ENCODE results near the gene RNU6-9. TPM values are rescaled to one million over a fixed set of nuclear protein-coding genes. Genes with fewer than 3 reads are reported as not detected.

Gene RNU6-9
- total RNA-seq, 4 donors from 2014 or later = not detected

GRCh38 chr19:927351-927779 lies 34.1 kb downstream of the RNU6-9 start:
- Histone ChIP-seq H3K4me3 (peak overlapping the region; percentile 97), H3K36me3 (peaks cover 8% of the 10 kb centered on the region), H3K9me3 (no peaks in the 10 kb centered on the region), H3K27me3 (no peaks in the 10 kb centered on the region), H3K4me1 (peaks cover 28% of the 10 kb centered on the region), H3K27ac (peak overlapping the region; percentile 80)
- TF ChIP-seq EP300 (IDR thresholded peaks at IDR 0.05) = no peak
- peak in 1 of 2 donors; percentile 79 for DNase-seq (ENCODE audit: low spot score in 2 of 2)
- WGBS = no CpG with 5 or more reads among the region's 15 CpGs

DNA sequence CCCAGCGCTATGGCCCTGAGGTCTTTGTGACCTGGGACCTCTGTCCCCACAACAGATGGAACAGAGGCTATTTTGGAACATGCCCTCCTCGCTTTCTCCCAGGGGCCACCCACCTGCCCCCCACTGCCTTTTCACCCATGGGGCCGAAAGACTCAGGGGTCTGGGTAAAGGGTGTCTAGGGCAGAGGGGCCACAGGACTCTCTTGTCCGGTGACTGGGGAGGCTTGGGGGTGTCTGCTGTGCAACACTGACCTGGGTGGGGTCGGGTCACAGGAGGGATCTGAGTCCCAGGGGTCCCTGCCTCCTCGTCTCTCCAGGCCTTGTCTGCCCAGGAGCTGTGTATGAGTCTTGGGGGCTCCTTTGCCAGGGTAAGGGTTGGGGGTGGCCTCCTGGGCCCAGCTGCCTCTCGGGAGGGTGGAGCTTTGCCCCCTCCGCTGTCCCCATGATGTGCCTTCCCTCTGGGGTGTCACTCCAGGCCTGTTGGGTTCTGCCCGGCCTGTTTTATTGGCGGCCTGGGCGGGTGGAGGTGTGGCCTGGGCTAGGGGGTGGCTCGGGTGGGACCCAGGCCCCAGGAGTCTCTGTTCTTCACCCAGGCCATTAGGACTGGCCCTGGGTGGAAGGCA lies 34.6 kb downstream of the RNU6-9 start:
- no peak for TF ChIP-seq POLR2AphosphoS5 (IDR thresholded peaks at IDR 0.05)
- no peak for TF ChIP-seq EP300 (IDR thresholded peaks at IDR 0.05)
- no peak for TF ChIP-seq CTCF (IDR thresholded peaks at IDR 0.05)
- no peak for TF ChIP-seq POLR2A (IDR thresholded peaks at IDR 0.05)
- Histone ChIP-seq H3K4me3 (peak overlapping the region; percentile 97), H3K27me3 (no peaks in the 10 kb centered on the region), H3K9me3 (no peaks in the 10 kb centered on the region), H3K4me1 (peaks cover 33% of the 10 kb centered on the region), H3K36me3 (peaks cover 8% of the 10 kb centered on the region), H3K27ac (peak overlapping the region; percentile 80)
- no peak for DNase-seq (ENCODE audit: low spot score in 2 of 2)
- 55% methylated on average over 5 of the region's 12 CpGs for WGBS

DNA sequence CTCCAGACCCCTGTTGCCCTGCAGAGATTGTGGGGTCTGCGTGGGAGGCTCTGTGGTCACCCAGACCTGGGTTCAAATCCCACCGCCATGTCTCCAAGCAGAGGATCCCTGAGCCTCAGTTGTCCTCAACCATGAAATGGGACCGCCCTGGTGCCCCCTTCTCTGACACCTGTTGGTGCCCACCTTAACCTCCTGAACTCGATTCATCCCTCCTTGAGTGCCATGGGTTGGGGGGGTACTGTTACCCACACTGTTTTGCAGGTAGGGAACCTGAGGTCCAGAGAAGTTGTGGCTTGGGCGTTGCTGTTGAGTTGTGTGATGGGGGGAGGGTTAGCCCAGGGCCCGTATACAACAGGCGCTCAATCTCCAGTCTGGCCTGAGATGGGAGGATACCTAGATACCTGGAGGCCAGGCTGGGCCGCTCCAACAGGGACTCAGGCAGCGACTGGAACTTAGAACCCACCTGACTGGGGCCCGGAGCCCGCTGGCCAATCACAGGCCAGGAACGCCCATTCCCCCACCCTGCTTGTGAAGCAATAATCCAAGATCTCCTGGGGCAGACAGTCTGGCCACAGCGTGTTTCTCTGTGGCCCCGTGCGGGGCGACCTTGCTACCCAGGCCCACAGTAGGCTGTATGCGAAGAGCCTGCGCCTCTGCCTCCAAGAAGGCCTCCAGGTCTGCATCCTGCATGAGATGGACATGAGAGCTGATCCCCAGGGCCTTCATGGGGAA lies 35.4 kb downstream of the RNU6-9 start:
- 83% methylated on average over 9 of the region's 18 CpGs for WGBS
- Histone ChIP-seq H3K4me3 (no peak overlapping the region), H3K4me1 (peaks cover 41% of the 10 kb centered on the region), H3K27ac (no peak overlapping the region), H3K9me3 (no peaks in the 10 kb centered on the region), H3K27me3 (no peaks in the 10 kb centered on the region), H3K36me3 (peaks cover 8% of the 10 kb centered on the region)
- no peak for TF ChIP-seq POLR2AphosphoS5 (IDR thresholded peaks at IDR 0.05)
- TF ChIP-seq POLR2A (IDR thresholded peaks at IDR 0.05) = no peak
- TF ChIP-seq CTCF (IDR thresholded peaks at IDR 0.05) = no peak
- no peak for TF ChIP-seq EP300 (IDR thresholded peaks at IDR 0.05)
- DNase-seq (ENCODE audit: low spot score in 2 of 2) = no peak

- H3K27ac ChIP-seq = no peak overlapping the region
- peaks cover 48% of the 10 kb centered on the region for H3K4me1 ChIP-seq
- H3K4me3 ChIP-seq = no peak overlapping the region
- H3K27me3 ChIP-seq = no peaks in the 10 kb centered on the region
- DNase-seq (ENCODE audit: low spot score in 2 of 2) = no peak
- H3K36me3 ChIP-seq = peaks cover 8% of the 10 kb centered on the region
- TF ChIP-seq CTCF (IDR thresholded peaks at IDR 0.05) (no peak), POLR2A (IDR thresholded peaks at IDR 0.05) (no peak), EP300 (IDR thresholded peaks at IDR 0.05) (no peak), POLR2AphosphoS5 (IDR thresholded peaks at IDR 0.05) (no peak)
- WGBS = 91% methylated on average over 9 of the region's 51 CpGs
- H3K9me3 ChIP-seq = no peaks in the 10 kb centered on the region
Observed at GRCh38 chr19:929203-929890, 36.1 kb downstream of the RNU6-9 start.

DNA sequence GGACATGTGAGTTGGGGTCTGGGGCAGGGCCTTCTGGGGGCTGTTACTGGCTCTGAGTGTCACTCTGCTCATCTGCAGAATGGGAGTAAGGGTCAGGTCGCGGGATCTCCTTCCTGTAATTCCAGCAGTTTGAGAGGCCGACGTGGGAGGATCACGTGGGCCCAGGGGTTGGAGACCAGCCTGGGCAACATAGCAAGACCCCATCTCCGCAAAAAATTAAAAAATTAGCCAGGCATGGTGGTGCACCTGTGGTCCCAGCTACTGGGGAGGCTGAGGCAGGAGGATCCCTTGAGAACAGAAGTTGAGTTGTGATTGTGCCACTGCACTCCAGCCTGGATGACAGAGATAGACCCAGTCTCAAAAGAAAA lies 36.6 kb downstream of the RNU6-9 start:
- H3K36me3 ChIP-seq = peaks cover 8% of the 10 kb centered on the region
- no peaks in the 10 kb centered on the region for H3K27me3 ChIP-seq
- no peak overlapping the region for H3K4me3 ChIP-seq
- WGBS = 96% methylated on average over 6 of the region's 6 CpGs
- TF ChIP-seq EP300 (IDR thresholded peaks at IDR 0.05) (no peak), CTCF (IDR thresholded peaks at IDR 0.05) (no peak), POLR2A (IDR thresholded peaks at IDR 0.05) (no peak), POLR2AphosphoS5 (IDR thresholded peaks at IDR 0.05) (no peak)
- no peaks in the 10 kb centered on the region for H3K9me3 ChIP-seq
- H3K4me1 ChIP-seq = peaks cover 48% of the 10 kb centered on the region
- DNase-seq (ENCODE audit: low spot score in 2 of 2) = no peak
- H3K27ac ChIP-seq = no peak overlapping the region

Data from suprapubic skin (tissue), 4 donors.